GM10266 (cell line): ENCODE measurements around the gene DENND1B.

Experiments used
- DNase-seq: peaks from one replicate; pipeline ENCODE4 v3.0.0; 2012; ENCODE audit errors: extremely low spot score
- CTCF ChIP-seq: IDR thresholded peaks from 2 replicates; pipeline ENCODE4 v1.5.1; 2012; ENCODE audit warnings: mild to moderate bottlenecking, low read depth; ENCODE audit not compliant: control insufficient read depth, insufficient read depth; ENCODE audit errors: missing control alignments

DENND1B gene

GRCh38 chr1:197673292-197673691 is 102.0 kb downstream of the DENND1B start:
- no peak for DNase-seq
- TF ChIP-seq CTCF: no peak

GRCh38 chr1:197672347-197672746 is 102.9 kb downstream of the DENND1B start:
- no peak for TF ChIP-seq CTCF
- DNase-seq: no peak

GRCh38 chr1:197671920-197672319 is 103.4 kb downstream of the DENND1B start:
- DNase-seq: no peak
- no peak for TF ChIP-seq CTCF

GRCh38 chr1:197671140-197671539 is 104.1 kb downstream of the DENND1B start:
- no peak for DNase-seq
- TF ChIP-seq CTCF: no peak

GRCh38 chr1:197666769-197667285 is 108.5 kb downstream of the DENND1B start:
- DNase-seq: no peak

GRCh38 chr1:197664391-197664790 is 110.9 kb downstream of the DENND1B start:
- DNase-seq: no peak
- TF ChIP-seq CTCF: no peak

More at GRCh38 chr1:197666769-197667285, 108.5 kb downstream of the DENND1B start:
- no peak for TF ChIP-seq CTCF

- no peak for TF ChIP-seq CTCF
- DNase-seq: no peak
Observed at GRCh38 chr1:197663162-197663953, 111.9 kb downstream of the DENND1B start.
